Esophagus squamous epithelium (tissue), 5 donors: ENCODE data around the gene TRIM69. TPM values are rescaled to one million over a fixed set of nuclear protein-coding genes. Genes with fewer than 3 reads are reported as not detected.

Experiments used
- DNase-seq: peaks from one replicate; lab custom pipeline; 2025; lab: John Stamatoyannopoulos, UW
- H3K27ac ChIP-seq, 4 donors: fragments of 200-600 bp; sonication (generic); one replicate each; pipeline ENCODE4 v1.5.1; 2016 to 2019; ENCODE audit warnings: mild to moderate bottlenecking in 1 of 4
- H3K27me3 ChIP-seq, 4 donors: fragments of 200-600 bp; sonication (generic); 1 replicate in 3 of 4; 2 replicates in 1 of 4; pipeline versions ENCODE4 v1.5.1 to v1.6.0; 2017 to 2021; ENCODE audit warnings: antibody characterized with exemption in 1 of 4
- H3K36me3 ChIP-seq, 3 donors: fragments of 200-600 bp; sonication (generic); one replicate each; pipeline ENCODE4 v1.5.1; 2016 to 2019
- H3K4me1 ChIP-seq, 3 donors: fragments of 200-600 bp; sonication (generic); one replicate each; pipeline ENCODE4 v1.5.1; 2017 to 2019
- H3K4me3 ChIP-seq, 4 donors: fragments of 200-600 bp; sonication (generic); 1 replicate in 3 of 4; 2 replicates in 1 of 4; pipeline ENCODE4 v1.5.1; 2016 to 2019; ENCODE audit warnings: mild to moderate bottlenecking in 2 of 4, moderate library complexity in 1 of 4
- H3K9me3 ChIP-seq, 3 donors: fragments of 200-600 bp; sonication (generic); one replicate each; pipeline ENCODE4 v1.5.1; 2016 to 2019
- POLR2A ChIP-seq, 4 donors: fragments of 450-650 bp; IDR thresholded peaks; one replicate each; pipeline ENCODE4 v1.6.1; 2017; ENCODE audit warnings: antibody characterized with exemption in 4 of 4, mild to moderate bottlenecking in 4 of 4, moderate library complexity in 3 of 4
- WGBS, 2 donors: methylation state at CpG; one replicate each; pipeline ENCODE4 v1.1.5; 2018; 5-methylcytosine and 5-hydroxymethylcytosine counted together
- intact Hi-C: fragments of 100-400 bp; cut with DNase I; formaldehyde crosslinking; loops from one replicate; pipeline ENCODE4 v1.15.0; 2022
- total RNA-seq, 4 donors: library from RNA; depleted of rRNA; stranded (reverse); fragments of >200 nt; gene quantifications; one replicate each; pipeline ENCODE4 v1.1.0, GENCODE V29; 2016
- TF ChIP-seq, protein P1 (sequence below), 6 experiments: fragments of 450-650 bp in 4 of 6; fragments of 200-600 bp in 2 of 6; sonication (generic) in 2 of 6; IDR thresholded peaks; one replicate each; pipeline ENCODE4 v1.5.1; 2016 to 2019; ENCODE audit warnings: antibody characterized with exemption in 6 of 6, mild to moderate bottlenecking in 4 of 6, moderate library complexity in 4 of 6
- donor health status: DM: yes; HTN: yes; CAD: no.

Gene TRIM69
- total RNA-seq, 4 donors from 2014 or later, result 9.4 to 13.6 (median 11.1) TPM

DNA sequence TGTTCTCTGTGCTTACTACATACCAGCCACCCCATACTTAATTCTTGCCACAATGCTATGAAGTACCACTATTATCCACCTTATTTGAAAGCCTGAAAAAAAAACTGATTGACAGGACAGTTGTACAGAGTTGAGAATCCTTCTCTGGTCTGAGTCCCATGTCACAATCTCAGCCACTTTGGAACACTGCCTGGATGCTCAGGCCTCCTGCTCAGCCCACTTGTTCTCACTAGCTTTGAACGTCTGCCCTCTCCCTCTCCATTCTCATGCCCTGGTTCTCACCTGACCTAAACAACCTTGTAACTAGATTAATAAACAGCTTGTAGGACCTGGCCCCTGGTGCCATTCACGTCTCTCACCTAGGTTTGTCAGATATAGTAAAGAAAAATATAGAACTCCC lies 53.9 kb downstream of the TRIM69 start:
- H3K4me3 ChIP-seq, result no peak overlapping the region
- WGBS, 2 donors, result 82 to 83% methylated on average over 2 of the region's 2 CpGs
- no peaks in the 10 kb centered on the region for H3K9me3 ChIP-seq
- DNase-seq, result no peak
- H3K4me1 ChIP-seq, result no peaks in the 10 kb centered on the region
- TF ChIP-seq POLR2A (IDR thresholded peaks at IDR 0.05), result no peak
- TF ChIP-seq, protein P1, sequence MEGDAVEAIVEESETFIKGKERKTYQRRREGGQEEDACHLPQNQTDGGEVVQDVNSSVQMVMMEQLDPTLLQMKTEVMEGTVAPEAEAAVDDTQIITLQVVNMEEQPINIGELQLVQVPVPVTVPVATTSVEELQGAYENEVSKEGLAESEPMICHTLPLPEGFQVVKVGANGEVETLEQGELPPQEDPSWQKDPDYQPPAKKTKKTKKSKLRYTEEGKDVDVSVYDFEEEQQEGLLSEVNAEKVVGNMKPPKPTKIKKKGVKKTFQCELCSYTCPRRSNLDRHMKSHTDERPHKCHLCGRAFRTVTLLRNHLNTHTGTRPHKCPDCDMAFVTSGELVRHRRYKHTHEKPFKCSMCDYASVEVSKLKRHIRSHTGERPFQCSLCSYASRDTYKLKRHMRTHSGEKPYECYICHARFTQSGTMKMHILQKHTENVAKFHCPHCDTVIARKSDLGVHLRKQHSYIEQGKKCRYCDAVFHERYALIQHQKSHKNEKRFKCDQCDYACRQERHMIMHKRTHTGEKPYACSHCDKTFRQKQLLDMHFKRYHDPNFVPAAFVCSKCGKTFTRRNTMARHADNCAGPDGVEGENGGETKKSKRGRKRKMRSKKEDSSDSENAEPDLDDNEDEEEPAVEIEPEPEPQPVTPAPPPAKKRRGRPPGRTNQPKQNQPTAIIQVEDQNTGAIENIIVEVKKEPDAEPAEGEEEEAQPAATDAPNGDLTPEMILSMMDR (IDR thresholded peaks at IDR 0.05), result no peak
- intact Hi-C loops, result no loop called here
- no peaks in the 10 kb centered on the region for H3K36me3 ChIP-seq
- H3K27ac ChIP-seq, result no peak overlapping the region
- H3K27me3 ChIP-seq, result peaks cover 0 to 4% (median 0%) of the 10 kb centered on the region in 4 donors

DNA sequence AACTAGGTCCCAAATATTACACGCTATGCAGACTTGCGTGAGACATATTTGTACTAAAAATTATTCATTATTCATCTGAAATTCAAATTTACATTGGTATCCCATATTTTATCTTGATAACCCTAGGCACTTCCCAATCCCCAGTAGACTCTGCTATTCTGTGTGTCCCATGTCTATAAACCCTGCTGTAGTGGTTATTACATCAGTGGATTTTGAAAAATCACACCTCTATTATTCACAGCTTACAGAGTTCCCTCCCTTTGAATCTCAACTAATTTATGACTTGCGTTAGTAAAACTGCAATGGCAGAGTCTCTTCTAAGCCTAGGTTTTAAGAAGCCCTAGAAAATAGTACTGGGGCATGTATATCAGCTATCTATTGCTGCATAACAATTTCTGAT lies 54.3 kb downstream of the TRIM69 start:
- Histone ChIP-seq H3K27ac (no peak overlapping the region), H3K27me3 (peaks cover 0 to 4% (median 0%) of the 10 kb centered on the region in 4 donors), H3K4me3 (no peak overlapping the region), H3K36me3 (no peaks in the 10 kb centered on the region), H3K4me1 (no peaks in the 10 kb centered on the region), H3K9me3 (no peaks in the 10 kb centered on the region)
- TF ChIP-seq POLR2A (IDR thresholded peaks at IDR 0.05), result no peak
- TF ChIP-seq, protein P1 (IDR thresholded peaks at IDR 0.05), result no peak
- intact Hi-C loops, result no loop called here
- no peak for DNase-seq
- 71 to 94% methylated on average over 3 of the region's 3 CpGs for WGBS, 2 donors

DNA sequence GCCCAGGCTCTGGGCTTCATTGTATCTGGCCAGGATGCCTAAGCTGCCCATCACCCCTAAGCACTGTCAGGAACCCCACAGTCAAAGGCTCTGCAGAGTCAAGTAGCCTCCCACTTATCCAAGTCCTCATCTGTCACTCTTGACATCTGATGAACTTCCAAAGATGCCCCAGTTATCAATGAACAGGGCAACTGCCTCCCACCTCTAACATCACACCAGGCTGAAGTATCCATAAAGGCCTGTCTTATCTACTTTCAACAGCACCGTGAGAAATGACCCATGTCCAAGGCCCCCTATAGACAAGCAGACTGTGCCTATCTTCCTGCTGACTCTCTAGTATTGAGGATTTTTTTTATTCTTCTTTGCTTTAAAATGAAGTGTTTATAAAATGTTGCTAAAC lies 56.4 kb downstream of the TRIM69 start:
- 85 to 92% methylated on average over 1 of the region's 1 CpG for WGBS, 2 donors
- DNase-seq, result no peak
- no peak overlapping the region for H3K27ac ChIP-seq
- no peaks in the 10 kb centered on the region for H3K9me3 ChIP-seq
- no peaks in the 10 kb centered on the region for H3K36me3 ChIP-seq
- intact Hi-C loops, result no loop called here
- TF ChIP-seq POLR2A (IDR thresholded peaks at IDR 0.05), result no peak
- TF ChIP-seq, protein P1 (IDR thresholded peaks at IDR 0.05), result no peak
- no peaks in the 10 kb centered on the region for H3K27me3 ChIP-seq
- H3K4me1 ChIP-seq, result no peaks in the 10 kb centered on the region
- H3K4me3 ChIP-seq, result no peak overlapping the region

DNA sequence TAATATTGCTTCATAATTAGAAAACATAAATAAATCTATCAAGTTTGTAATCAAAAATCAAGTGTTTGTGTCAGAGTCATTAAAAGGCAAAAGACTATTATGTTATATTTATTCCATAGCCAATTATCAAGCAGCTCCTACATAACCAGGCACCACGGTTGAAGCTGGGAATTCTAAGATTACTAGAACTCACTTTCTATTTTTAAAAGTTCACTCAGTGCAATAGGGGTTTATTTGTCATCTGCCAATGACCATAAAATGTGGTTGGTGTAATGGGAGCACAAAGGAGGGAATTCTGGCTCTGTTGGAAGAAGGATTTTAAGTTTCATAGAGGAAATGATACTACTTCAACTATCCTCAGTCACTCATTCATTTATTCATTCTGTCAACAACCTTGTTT lies 57.7 kb downstream of the TRIM69 start:
- no peaks in the 10 kb centered on the region for H3K27me3 ChIP-seq
- 57 to 75% methylated on average over 1 of the region's 1 CpG for WGBS, 2 donors
- no peaks in the 10 kb centered on the region for H3K9me3 ChIP-seq
- H3K4me1 ChIP-seq, result no peaks in the 10 kb centered on the region
- no peak for TF ChIP-seq POLR2A (IDR thresholded peaks at IDR 0.05)
- TF ChIP-seq, protein P1 (IDR thresholded peaks at IDR 0.05), result no peak
- intact Hi-C loops, result no loop called here
- DNase-seq, result no peak
- no peak overlapping the region for H3K4me3 ChIP-seq
- no peak overlapping the region for H3K27ac ChIP-seq
- no peaks in the 10 kb centered on the region for H3K36me3 ChIP-seq

DNA sequence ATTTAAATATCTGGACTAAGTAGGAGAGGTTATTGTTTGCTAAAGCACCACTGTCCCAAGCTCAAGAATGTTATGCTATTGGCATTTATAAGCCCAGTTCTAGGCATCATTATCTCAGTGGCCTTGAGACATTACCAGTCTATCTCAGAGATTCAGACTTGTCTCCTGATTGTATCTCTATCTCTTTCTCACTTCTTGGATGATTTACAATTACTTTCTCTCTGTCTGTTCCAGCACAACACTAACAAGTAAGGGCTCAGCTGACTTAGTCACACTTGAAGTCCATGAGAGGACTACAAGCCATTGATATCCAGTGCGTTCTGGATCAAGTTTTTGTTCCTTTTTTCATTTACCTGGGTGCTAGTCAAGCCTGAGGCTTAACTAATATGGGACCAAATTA lies 60.2 kb downstream of the TRIM69 start:
- Histone ChIP-seq H3K4me3 (no peak overlapping the region), H3K27me3 (peaks cover 0 to 5% (median 0%) of the 10 kb centered on the region in 4 donors), H3K27ac (no peak overlapping the region), H3K36me3 (no peaks in the 10 kb centered on the region), H3K4me1 (no peaks in the 10 kb centered on the region), H3K9me3 (no peaks in the 10 kb centered on the region)
- intact Hi-C loops, result no loop called here
- no peak for DNase-seq
- 47 to 61% methylated on average over 1 of the region's 1 CpG for WGBS, 2 donors
- TF ChIP-seq, protein P1 (IDR thresholded peaks at IDR 0.05), result no peak
- no peak for TF ChIP-seq POLR2A (IDR thresholded peaks at IDR 0.05)
